Measurements from ENCODE around the gene CCIN. TPM values are rescaled to one million over a fixed set of nuclear protein-coding genes. Genes with fewer than 3 reads are reported as not detected.
A peak's percentile ranks its signal among the peaks of the same experiment; 100 is the strongest.

The CCIN gene
- total and polyA plus RNA-seq, 2 of the 13 experiments (the other 11 are each of a cell fraction or from before 2014, with no cell fraction given) = not detected

DNA sequence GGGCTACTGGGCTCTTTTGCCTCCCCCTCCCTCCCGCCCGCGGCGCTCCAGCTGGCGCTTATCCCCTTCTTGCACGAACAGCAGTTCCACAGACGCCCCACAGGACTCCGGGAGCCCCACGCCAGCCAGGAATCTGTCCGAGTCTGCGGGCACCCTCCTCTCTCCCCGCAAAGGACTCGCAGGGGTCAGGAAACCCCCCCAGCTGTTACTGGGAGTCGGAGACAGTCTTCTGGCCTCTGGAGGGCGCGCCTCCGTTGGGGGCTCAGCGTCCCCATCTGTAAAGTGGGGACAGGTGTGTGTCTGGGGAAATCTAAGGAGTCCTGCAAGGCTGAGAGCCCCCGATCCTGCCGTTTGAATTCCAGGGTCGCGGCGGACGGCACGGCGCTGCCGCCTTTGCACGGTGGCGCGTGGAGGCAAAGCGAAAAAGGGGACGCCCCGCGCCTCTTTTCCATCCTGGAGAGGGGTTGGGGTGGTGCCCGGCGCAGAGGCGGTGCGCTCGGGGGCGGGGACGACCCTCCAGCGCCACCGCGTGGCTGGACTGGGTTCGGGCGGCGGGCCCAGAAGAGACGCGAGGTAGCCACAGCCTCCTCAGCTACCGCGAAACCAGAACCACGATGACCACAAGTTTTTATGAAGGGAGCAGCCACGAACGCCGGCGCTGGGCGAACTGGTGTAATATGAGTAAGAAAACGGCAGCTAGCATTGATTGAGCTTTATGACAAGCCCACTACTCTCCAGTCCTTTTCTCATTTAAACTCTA is 2.8 kb upstream of the CCIN start (continued):
- peak; percentile 21; the same call in 1 of the 2 replicates for TF ChIP-seq ZMYM4 (CRISPR knock-in tag; IDR thresholded peaks at IDR 0.05)
- TF ChIP-seq, protein P1, sequence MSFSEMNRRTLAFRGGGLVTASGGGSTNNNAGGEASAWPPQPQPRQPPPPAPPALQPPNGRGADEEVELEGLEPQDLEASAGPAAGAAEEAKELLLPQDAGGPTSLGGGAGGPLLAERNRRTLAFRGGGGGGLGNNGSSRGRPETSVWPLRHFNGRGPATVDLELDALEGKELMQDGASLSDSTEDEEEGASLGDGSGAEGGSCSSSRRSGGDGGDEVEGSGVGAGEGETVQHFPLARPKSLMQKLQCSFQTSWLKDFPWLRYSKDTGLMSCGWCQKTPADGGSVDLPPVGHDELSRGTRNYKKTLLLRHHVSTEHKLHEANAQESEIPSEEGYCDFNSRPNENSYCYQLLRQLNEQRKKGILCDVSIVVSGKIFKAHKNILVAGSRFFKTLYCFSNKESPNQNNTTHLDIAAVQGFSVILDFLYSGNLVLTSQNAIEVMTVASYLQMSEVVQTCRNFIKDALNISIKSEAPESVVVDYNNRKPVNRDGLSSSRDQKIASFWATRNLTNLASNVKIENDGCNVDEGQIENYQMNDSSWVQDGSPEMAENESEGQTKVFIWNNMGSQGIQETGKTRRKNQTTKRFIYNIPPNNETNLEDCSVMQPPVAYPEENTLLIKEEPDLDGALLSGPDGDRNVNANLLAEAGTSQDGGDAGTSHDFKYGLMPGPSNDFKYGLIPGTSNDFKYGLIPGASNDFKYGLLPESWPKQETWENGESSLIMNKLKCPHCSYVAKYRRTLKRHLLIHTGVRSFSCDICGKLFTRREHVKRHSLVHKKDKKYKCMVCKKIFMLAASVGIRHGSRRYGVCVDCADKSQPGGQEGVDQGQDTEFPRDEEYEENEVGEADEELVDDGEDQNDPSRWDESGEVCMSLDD (CRISPR knock-in tag; IDR thresholded peaks at IDR 0.05; ENCODE audit: borderline replicate concordance) = no peak; the same call in 1 of the 2 replicates
- no peak for TF ChIP-seq NKX3-1 (CRISPR knock-in tag; IDR thresholded peaks at IDR 0.05)
- TF ChIP-seq AKAP8 (CRISPR knock-in tag; IDR thresholded peaks at IDR 0.05) = no peak
- TF ChIP-seq NFKB2 (CRISPR knock-in tag; IDR thresholded peaks at IDR 0.05; ENCODE audit: borderline replicate concordance) = peak; percentile 31; the same call in 1 of the 2 replicates
- TF ChIP-seq CBX1 (IDR thresholded peaks at IDR 0.05; ENCODE audit: low read depth) = no peak
- 0 out of 2 replicates have a peak, but pooled peaks have one; percentile 29 for TF ChIP-seq BCL3 (CRISPR knock-in tag; IDR thresholded peaks at IDR 0.05)
- peak; percentile 45; the same call in 1 of the 2 replicates for TF ChIP-seq ZNF230 (CRISPR knock-in tag; IDR thresholded peaks at IDR 0.05)
- 0 out of 2 replicates have a peak, but pooled peaks have one; percentile 56 for TF ChIP-seq ZNF567 (CRISPR knock-in tag; IDR thresholded peaks at IDR 0.05; ENCODE audit: borderline replicate concordance)
- TF ChIP-seq ERF (CRISPR knock-in tag; IDR thresholded peaks at IDR 0.05) = 0 out of 2 replicates have a peak, but pooled peaks have one; percentile 44
- TF ChIP-seq, protein P2, sequence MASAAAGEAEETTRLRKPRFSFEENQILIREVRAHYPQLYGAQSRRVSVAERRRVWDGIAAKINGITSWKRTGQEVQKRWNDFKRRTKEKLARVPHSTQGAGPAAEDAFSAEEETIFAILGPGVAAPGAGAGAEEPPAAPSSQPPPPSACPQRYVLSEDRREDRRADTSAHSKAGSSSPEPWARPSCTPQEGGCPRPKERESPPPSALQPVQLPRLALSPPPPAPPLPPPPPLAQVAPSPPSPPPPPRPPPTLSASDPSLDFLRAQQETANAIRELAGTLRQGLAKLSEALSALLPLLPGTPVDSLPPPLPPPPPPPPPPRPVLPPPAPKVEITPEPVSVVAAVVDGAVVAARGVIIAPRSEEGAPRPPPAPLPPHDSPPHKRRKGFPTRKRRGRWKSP (CRISPR knock-in tag; IDR thresholded peaks at IDR 0.05) = 0 out of 2 replicates have a peak, but pooled peaks have one; percentile 38
- TF ChIP-seq ZBTB25 (CRISPR knock-in tag; IDR thresholded peaks at IDR 0.05) = no peak
- peak; percentile 70 for TF ChIP-seq JARID2 (CRISPR knock-in tag; IDR thresholded peaks at IDR 0.05; ENCODE audit: insufficient replicate concordance)
- TF ChIP-seq HES4 (CRISPR knock-in tag; IDR thresholded peaks at IDR 0.05; ENCODE audit: borderline replicate concordance) = no peak
- no peak for TF ChIP-seq MAFF (IDR thresholded peaks at IDR 0.05; ENCODE audit: low read depth, low read length)
- peak; percentile 64 to 70; a peak in 3 of 4 replicates for TF ChIP-seq HMGXB4 (CRISPR knock-in tag; IDR thresholded peaks at IDR 0.05; ENCODE audit: borderline replicate concordance in 1 of 2, low read depth in 1 of 2)
- no peak for TF ChIP-seq ZNF569 (CRISPR knock-in tag; IDR thresholded peaks at IDR 0.05; ENCODE audit: borderline replicate concordance)
- no peak for TF ChIP-seq ZNF460 (CRISPR knock-in tag; IDR thresholded peaks at IDR 0.05; ENCODE audit: borderline replicate concordance)
- no peak for TF ChIP-seq TEAD2 (CRISPR knock-in tag; IDR thresholded peaks at IDR 0.05)
- TF ChIP-seq TAF1 (CRISPR knock-in tag; IDR thresholded peaks at IDR 0.05) = no peak

Measured in HepG2 (cell line).